H1 (cell line): ENCODE measurements around the gene NKAIN4. TPM values are rescaled to one million over a fixed set of nuclear protein-coding genes. Genes with fewer than 3 reads are reported as not detected.

Experiments used
- CTCF ChIA-PET: fragments of 300-600 bp; sonication (Branson Sonifier 250); formaldehyde crosslinking; loops from one replicate; lab custom pipeline; 2021; ENCODE audit not compliant: partially characterized antibody; lab: Charles Lee
- POLR2A ChIA-PET: fragments of 300-600 bp; sonication (Branson Sonifier 250); formaldehyde crosslinking; loops from one replicate; lab custom pipeline; 2021; ENCODE audit warnings: inconsistent platforms; ENCODE audit not compliant: partially characterized antibody; lab: Charles Lee
- DNase-seq, 2 experiments: peaks; one replicate each; pipeline versions ENCODE4 v3.0.0 to v3.0.0-alpha.2; 2010 to 2022; ENCODE audit warnings: low spot score in 2 of 2, low read depth in 1 of 2, mixed read lengths in 1 of 2
- FAIRE-seq: peaks from 2 replicates; lab custom pipeline; 2011; peaks lifted over from hg19 to GRCh38; lab: Jason Lieb, UNC
- H2AFZ ChIP-seq: 2 replicates; pipeline ENCODE4 v1.8.1; 2012; ENCODE audit warnings: low read length, inconsistent platforms
- H2AK5ac ChIP-seq: 2 replicates; pipeline ENCODE4 v1.6.1; 2013; ENCODE audit warnings: low read depth, low read length
- H2BK120ac ChIP-seq: replicated peaks from 2 replicates; pipeline ENCODE3; 2013; ENCODE audit warnings: low read depth, low read length, inconsistent platforms
- H2BK12ac ChIP-seq: 2 replicates; pipeline ENCODE4 v1.6.1; 2013; ENCODE audit warnings: low read depth, low read length
- H2BK15ac ChIP-seq: 2 replicates; pipeline ENCODE4 v1.6.1; 2013; ENCODE audit warnings: low read length
- H2BK20ac ChIP-seq: 2 replicates; pipeline ENCODE4 v1.6.1; 2013; ENCODE audit warnings: low read length
- H2BK5ac ChIP-seq: 2 replicates; pipeline ENCODE4 v1.6.1; 2013; ENCODE audit warnings: low read depth, low read length
- H3K14ac ChIP-seq: 2 replicates; pipeline ENCODE4 v1.6.1; 2013; ENCODE audit warnings: inconsistent platforms; ENCODE audit not compliant: insufficient read length
- H3K18ac ChIP-seq: 2 replicates; pipeline ENCODE4 v1.6.1; 2013; ENCODE audit warnings: low read length; ENCODE audit errors: extremely low read depth
- H3K23ac ChIP-seq: 2 replicates; pipeline ENCODE4 v1.6.1; 2013; ENCODE audit warnings: inconsistent platforms; ENCODE audit not compliant: insufficient read length
- H3K23me2 ChIP-seq: 2 replicates; pipeline ENCODE4 v1.6.1; 2013; ENCODE audit warnings: low read depth, low read length
- H3K27ac ChIP-seq: 2 replicates; pipeline ENCODE4 v1.6.1; 2011; ENCODE audit warnings: low read depth, low read length, inconsistent platforms
- H3K27me3 ChIP-seq, 4 experiments: replicated peaks in 1 of 4; 1 replicate in 1 of 4; 2 replicates in 3 of 4; pipeline versions ENCODE4 v1.6.1 to v1.8.1; 2011 to 2013; ENCODE audit warnings: low read length in 3 of 4, mild to moderate bottlenecking in 3 of 4, inconsistent platforms in 2 of 4, mixed read lengths in 2 of 4, moderate library complexity in 1 of 4; ENCODE audit not compliant: control insufficient read depth in 3 of 4, insufficient read depth in 3 of 4; ENCODE audit errors: extremely low read depth in 1 of 4
- H3K36me3 ChIP-seq, 4 experiments: 2 replicates each; pipeline versions ENCODE4 v1.6.1 to v1.8.1; 2011 to 2013; ENCODE audit warnings: mild to moderate bottlenecking in 4 of 4, low read length in 3 of 4, moderate library complexity in 2 of 4, control low read depth in 1 of 4, inconsistent platforms in 1 of 4; ENCODE audit not compliant: insufficient read depth in 4 of 4, control insufficient read depth in 2 of 4
- H3K4ac ChIP-seq: replicated peaks from 2 replicates; pipeline ENCODE3; 2013; ENCODE audit warnings: low read length, low read depth, mixed read lengths, inconsistent platforms; ENCODE audit not compliant: insufficient read length
- H3K4me1 ChIP-seq, 4 experiments: replicated peaks in 1 of 4; 1 replicate in 1 of 4; 2 replicates in 3 of 4; pipeline versions ENCODE4 v1.6.1 to v1.8.1; 2011 to 2013; ENCODE audit warnings: low read length in 3 of 4, inconsistent platforms in 2 of 4, mixed read lengths in 1 of 4; ENCODE audit not compliant: insufficient read depth in 4 of 4, control insufficient read depth in 3 of 4
- H3K4me2 ChIP-seq, 2 experiments: 2 replicates each; pipeline versions ENCODE4 v1.6.1 to v1.8.1; 2011 to 2013; ENCODE audit warnings: low read depth in 2 of 2, low read length in 2 of 2, control low read depth in 1 of 2, inconsistent platforms in 1 of 2, mild to moderate bottlenecking in 1 of 2; ENCODE audit not compliant: insufficient read depth in 1 of 2
- H3K4me3 ChIP-seq, 4 experiments: fragments of 200-600, 300-600 bp in 1 of 4; sonication (generic), shearing (Covaris generic), sonication (Bioruptor Twin) in 1 of 4; 2 replicates each; pipeline versions ENCODE4 v1.5.1 to v1.8.1; 2011 to 2016; ENCODE audit warnings: low read length in 4 of 4, low read depth in 3 of 4, control low read depth in 2 of 4, inconsistent platforms in 2 of 4, mild to moderate bottlenecking in 2 of 4, mixed read lengths in 1 of 4, moderate library complexity in 1 of 4; ENCODE audit not compliant: insufficient read depth in 2 of 4; ENCODE audit errors: extremely low read depth in 1 of 4
- H3K56ac ChIP-seq: replicated peaks from 2 replicates; pipeline ENCODE3; 2013; ENCODE audit warnings: low read depth, mild to moderate bottlenecking, mixed read lengths, low read length, inconsistent platforms; ENCODE audit not compliant: insufficient read length
- H3K79me1 ChIP-seq: 2 replicates; pipeline ENCODE4 v1.6.1; 2013; ENCODE audit warnings: low read depth, low read length, control low read depth
- H3K79me2 ChIP-seq, 2 experiments: 2 replicates each; pipeline versions ENCODE4 v1.6.1 to v1.8.1; 2012 to 2013; ENCODE audit warnings: low read length in 2 of 2, mild to moderate bottlenecking in 2 of 2, inconsistent platforms in 1 of 2; ENCODE audit not compliant: insufficient read depth in 2 of 2, control insufficient read depth in 1 of 2
- H3K9ac ChIP-seq, 4 experiments: replicated peaks in 1 of 4; 1 replicate in 1 of 4; 2 replicates in 3 of 4; pipeline versions ENCODE4 v1.6.1 to v1.8.1; 2011 to 2013; ENCODE audit warnings: low read depth in 3 of 4, low read length in 3 of 4, control low read depth in 2 of 4, mild to moderate bottlenecking in 2 of 4, moderate library complexity in 2 of 4, inconsistent platforms in 1 of 4; ENCODE audit errors: extremely low read depth in 1 of 4
- H3K9me3 ChIP-seq, 2 experiments: 2 replicates each; pipeline versions ENCODE4 v1.6.1 to v1.8.1; 2012 to 2013; ENCODE audit warnings: mild to moderate bottlenecking in 2 of 2, moderate library complexity in 2 of 2, control low read depth in 1 of 2, inconsistent platforms in 1 of 2, low read depth in 1 of 2, low read length in 1 of 2, mixed read lengths in 1 of 2; ENCODE audit not compliant: insufficient read depth in 2 of 2
- H4K20me1 ChIP-seq, 2 experiments: replicated peaks in 1 of 2; 2 replicates each; pipeline versions ENCODE3 to v1.8.1; 2011 to 2013; ENCODE audit warnings: inconsistent platforms in 2 of 2, low read length in 2 of 2, mild to moderate bottlenecking in 1 of 2; ENCODE audit not compliant: insufficient read depth in 2 of 2, control insufficient read depth in 1 of 2
- H4K5ac ChIP-seq: 2 replicates; pipeline ENCODE4 v1.6.1; 2013; ENCODE audit warnings: low read length, low read depth, mixed read lengths, inconsistent platforms; ENCODE audit not compliant: insufficient read length
- H4K8ac ChIP-seq: 2 replicates; pipeline ENCODE4 v1.8.0; 2013; ENCODE audit warnings: mild to moderate bottlenecking, moderate library complexity, low read length, inconsistent platforms; ENCODE audit not compliant: insufficient read depth; ENCODE audit errors: extremely low read depth
- H4K91ac ChIP-seq: replicated peaks from 2 replicates; pipeline ENCODE3; 2013; ENCODE audit warnings: low read length, mixed read lengths, inconsistent platforms; ENCODE audit not compliant: insufficient read length
- POLR2AphosphoS5 ChIP-seq: IDR thresholded peaks from 2 replicates; pipeline ENCODE4 v1.6.1; 2011; ENCODE audit warnings: low read depth, low read length
- TAF7 ChIP-seq: optimal IDR thresholded peaks from 2 replicates; pipeline ENCODE3; 2011; ENCODE audit warnings: low read depth, mild to moderate bottlenecking, inconsistent platforms, low read length, moderate library complexity, borderline replicate concordance
- WGBS, 2 experiments: shearing (Covaris generic) in 1 of 2; methylation state at CpG; one replicate each; pipeline versions ENCODE4 v1.1.6 to v1.1.7; 2013 to 2015; ENCODE audit warnings: low lambda C conversion rate in 2 of 2, mixed read lengths in 2 of 2, inconsistent platforms in 1 of 2, low coverage in 1 of 2, missing lambda C conversion rate in 1 of 2; ENCODE audit not compliant: insufficient replicate concordance in 2 of 2, insufficient coverage in 1 of 2, insufficient read length in 1 of 2; ENCODE audit errors: extremely low coverage in 1 of 2, missing lambda C conversion rate in 1 of 2; 5-methylcytosine and 5-hydroxymethylcytosine counted together
- polyA plus RNA-seq, 7 experiments: library from polyadenylated mRNA; depleted of rRNA in 3 of 7; stranded (reverse) in 5 of 7; unstranded in 2 of 7; fragments of >200 nt in 5 of 7; fragments of 200-250 nt in 2 of 7; gene quantifications; 1 replicate in 5 of 7; 2 replicates in 1 of 7; 4 replicates in 1 of 7; pipeline versions ENCODE4 v1.2.1 to v1.2.3, GENCODE V29; 2011 to 2013; ENCODE audit warnings: missing spikeins in 2 of 7, mixed read lengths in 2 of 7
- total RNA-seq: library from RNA; stranded (reverse); fragmentation: NEBNext Ultra II Directional; extraction: Animal tissue kit (Norgen Biotek cat#: 25700); gene quantifications from 2 replicates; pipeline ENCODE4 v1.2.1, GENCODE V29; 2021

NKAIN4 gene
- total and polyA plus RNA-seq, 2 of the 8 experiments (the other 6 are each of a cell fraction or from before 2014, with no cell fraction given) = 6.9 to 17.0 TPM

DNA sequence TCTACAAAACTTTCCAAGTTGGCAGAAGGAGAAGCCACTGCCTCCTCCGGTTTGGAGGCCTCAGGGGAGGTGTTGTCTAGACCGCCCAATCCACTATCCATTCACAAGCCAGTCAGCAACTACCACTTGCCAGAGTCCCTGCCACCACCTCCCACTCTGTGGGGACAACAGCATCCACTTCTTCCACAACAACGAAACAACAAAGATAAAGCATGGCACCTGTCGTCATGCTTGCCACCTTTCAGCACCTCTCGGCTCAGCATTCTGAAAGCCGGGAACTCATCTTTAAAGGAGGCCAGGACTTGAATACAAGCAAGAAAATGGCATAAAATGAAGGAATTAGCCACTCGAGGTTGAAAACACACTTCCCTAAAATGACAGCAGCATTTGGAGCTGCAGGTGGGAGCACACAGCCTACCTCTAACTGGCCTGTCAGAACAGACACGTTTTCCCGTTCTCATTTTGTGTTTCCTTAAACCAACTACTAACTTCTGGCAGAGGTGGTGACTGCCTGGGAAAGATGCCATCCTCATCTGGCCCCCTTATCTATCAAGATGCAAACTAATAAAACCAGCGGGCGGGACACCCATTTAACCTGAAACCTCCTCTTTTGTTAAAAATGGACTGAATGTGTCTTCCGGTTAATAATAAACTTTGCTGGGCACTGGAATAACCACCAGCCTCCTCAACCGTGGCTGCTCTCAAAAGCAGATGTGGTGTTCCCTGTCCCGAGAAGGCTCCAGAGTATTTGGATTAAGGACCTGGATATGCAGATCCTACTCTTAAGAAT, 60.1 kb downstream of the NKAIN4 start:
- Histone ChIP-seq H4K20me1 (peaks cover 18 to 28% of the 10 kb centered on the region in 2 experiments), H3K23ac (no peak overlapping the region), H2AFZ (no peak overlapping the region), H3K23me2 (no peaks in the 10 kb centered on the region; the same call in 1 of the 2 replicates), H2AK5ac (no peak overlapping the region), H2BK15ac (no peak overlapping the region), H4K8ac (no peak overlapping the region), H3K9ac (no peak overlapping the region), H3K4ac (no peak overlapping the region), H3K56ac (no peak overlapping the region), H3K4me1 (peaks cover 0 to 2% (median 0%) of the 10 kb centered on the region in 4 experiments; a peak in 3 of 7 replicates), H3K79me2 (peaks cover 0 to 31% of the 10 kb centered on the region in 2 experiments; a peak in 2 of 4 replicates), H3K14ac (no peak overlapping the region), H2BK5ac (no peak overlapping the region), H3K27me3 (no peaks in the 10 kb centered on the region), H4K5ac (no peak overlapping the region), H2BK120ac (no peak overlapping the region), H3K79me1 (peaks cover 11% of the 10 kb centered on the region), H3K18ac (no peak overlapping the region), H3K9me3 (no peaks in the 10 kb centered on the region), H3K4me2 (no peak overlapping the region), H2BK20ac (no peak overlapping the region), H3K27ac (no peak overlapping the region), H2BK12ac (no peak overlapping the region), H3K4me3 (no peak overlapping the region), H3K36me3 (peaks cover 3 to 19% (median 5%) of the 10 kb centered on the region in 4 experiments; a peak in 4 of 8 replicates), H4K91ac (no peak overlapping the region)
- DNase-seq = no peak
- 91% methylated on average over 14 of the region's 14 CpGs; no CpG with 5 or more reads in 1 of the 2 experiments for WGBS, 2 experiments
- TF ChIP-seq POLR2AphosphoS5 = peak; percentile 40; the same call in 1 of the 2 replicates
- TF ChIP-seq TAF7 = no peak
- no peak for FAIRE-seq
- CTCF ChIA-PET = interaction anchor here (0.8 to 7.1 kb wide), 5 partner anchors 9 to 30 kb away, joined by 3 to 49 read pairs (median 8); no protein-coding TSS in a partner anchor
- POLR2A ChIA-PET = interaction anchor here (1.4 to 1.7 kb wide), 3 partner anchors 10 to 21 kb away, joined by 3 to 6 read pairs (median 5); partner anchors contain the start of gene YTHDF1
